GM10266 (cell line): ENCODE measurements around the gene SLAMF7.
A peak's percentile ranks its signal among the peaks of the same experiment; 100 is the strongest.
"Not testable (repeated sequence)": the region's sequence is repeated elsewhere in the genome, so short reads cannot be mapped to it uniquely, and the experiment has no call there.

Experiments
- DNase-seq: peaks from one replicate; pipeline ENCODE4 v3.0.0; 2012; ENCODE audit errors: extremely low spot score
- CTCF ChIP-seq: IDR thresholded peaks from 2 replicates; pipeline ENCODE4 v1.5.1; 2012; ENCODE audit warnings: mild to moderate bottlenecking, low read depth; ENCODE audit not compliant: control insufficient read depth, insufficient read depth; ENCODE audit errors: missing control alignments

SLAMF7 gene

GRCh38 chr1:160722726-160723125 is 16.3 kb upstream of the SLAMF7 start:
- no peak for DNase-seq
- no peak for TF ChIP-seq CTCF

- no peak for TF ChIP-seq CTCF
- DNase-seq: no peak
These were observed 15.7 kb upstream of the SLAMF7 start for GRCh38 chr1:160723332-160723731.

- TF ChIP-seq CTCF: no peak
- DNase-seq: no peak
These were observed 14.4 kb upstream of the SLAMF7 start for GRCh38 chr1:160724465-160725242.

- no peak for TF ChIP-seq CTCF
- DNase-seq: no peak
These were observed 12.9 kb upstream of the SLAMF7 start for GRCh38 chr1:160726114-160726497.

GRCh38 chr1:160726498-160727315 is 12.3 kb upstream of the SLAMF7 start:
- TF ChIP-seq CTCF: peak; percentile 85

GRCh38 chr1:160727316-160727640 is 11.8 kb upstream of the SLAMF7 start:
- TF ChIP-seq CTCF: no peak

More at GRCh38 chr1:160726498-160727315, 12.3 kb upstream of the SLAMF7 start:
- DNase-seq: peak; percentile 58

GRCh38 chr1:160731564-160731963 is 7.5 kb upstream of the SLAMF7 start:
- DNase-seq: not testable (repeated sequence)

More at GRCh38 chr1:160727316-160727640, 11.8 kb upstream of the SLAMF7 start:
- no peak for DNase-seq
